ENCODE results near the gene ZNF749. TPM values are rescaled to one million over a fixed set of nuclear protein-coding genes. Genes with fewer than 3 reads are reported as not detected.

Gene ZNF749
- 13.7 to 16.8 TPM (median 15.4 TPM) in 5 replicates for total RNA-seq (2022; extraction: Qiagen RNA extraction; ENCODE audit: low read depth)

DNA sequence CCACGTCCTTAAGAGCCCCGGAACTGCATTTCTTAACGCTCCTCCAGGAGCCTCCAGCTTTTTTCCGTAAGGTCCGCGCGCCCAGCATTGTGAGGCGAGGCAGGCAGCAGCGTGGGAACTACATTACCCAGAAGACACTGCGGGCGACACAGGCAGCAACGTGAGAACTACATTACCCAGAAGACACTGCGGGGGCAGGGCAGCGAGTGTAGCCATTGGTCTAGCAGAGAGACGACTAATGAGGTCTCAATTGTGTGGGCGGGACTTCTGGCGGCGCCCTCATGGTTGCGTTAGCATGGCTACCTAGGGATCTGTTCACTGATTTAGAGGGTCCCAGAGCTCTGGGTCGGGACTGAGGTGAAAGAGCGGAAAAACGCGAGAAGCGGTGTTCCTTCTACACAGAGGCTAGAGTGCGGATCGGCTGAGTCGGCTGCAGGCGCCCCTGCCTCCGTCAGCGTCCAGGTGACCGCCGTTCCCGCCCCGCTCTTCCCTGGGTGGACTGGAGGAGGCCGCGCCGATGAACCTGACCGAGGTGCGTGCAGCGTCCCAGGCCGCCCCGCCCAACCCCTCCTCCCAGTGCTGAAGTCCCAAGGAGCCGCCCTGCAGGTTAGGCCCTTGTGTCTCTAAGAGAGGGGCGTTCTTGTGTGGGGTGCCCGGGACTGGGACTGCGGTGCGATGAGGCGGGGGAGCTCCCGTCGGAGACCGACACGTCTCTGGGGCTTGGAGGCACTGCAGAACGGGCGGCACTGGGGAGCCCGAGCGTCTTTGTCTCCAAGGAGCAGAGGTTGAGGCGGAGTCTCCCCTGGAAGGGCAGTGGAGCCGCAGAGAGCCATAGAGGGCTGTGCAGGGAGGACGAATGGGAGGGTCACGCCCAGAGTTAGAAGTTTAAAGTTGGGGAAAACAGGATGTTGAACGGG is at the start of gene ZNF749:
ZNF749 (plus strand) TSS at position 264 of the 917 bp plus-strand sequence; CDS start at position 518, 254 bp downstream.

DNA sequence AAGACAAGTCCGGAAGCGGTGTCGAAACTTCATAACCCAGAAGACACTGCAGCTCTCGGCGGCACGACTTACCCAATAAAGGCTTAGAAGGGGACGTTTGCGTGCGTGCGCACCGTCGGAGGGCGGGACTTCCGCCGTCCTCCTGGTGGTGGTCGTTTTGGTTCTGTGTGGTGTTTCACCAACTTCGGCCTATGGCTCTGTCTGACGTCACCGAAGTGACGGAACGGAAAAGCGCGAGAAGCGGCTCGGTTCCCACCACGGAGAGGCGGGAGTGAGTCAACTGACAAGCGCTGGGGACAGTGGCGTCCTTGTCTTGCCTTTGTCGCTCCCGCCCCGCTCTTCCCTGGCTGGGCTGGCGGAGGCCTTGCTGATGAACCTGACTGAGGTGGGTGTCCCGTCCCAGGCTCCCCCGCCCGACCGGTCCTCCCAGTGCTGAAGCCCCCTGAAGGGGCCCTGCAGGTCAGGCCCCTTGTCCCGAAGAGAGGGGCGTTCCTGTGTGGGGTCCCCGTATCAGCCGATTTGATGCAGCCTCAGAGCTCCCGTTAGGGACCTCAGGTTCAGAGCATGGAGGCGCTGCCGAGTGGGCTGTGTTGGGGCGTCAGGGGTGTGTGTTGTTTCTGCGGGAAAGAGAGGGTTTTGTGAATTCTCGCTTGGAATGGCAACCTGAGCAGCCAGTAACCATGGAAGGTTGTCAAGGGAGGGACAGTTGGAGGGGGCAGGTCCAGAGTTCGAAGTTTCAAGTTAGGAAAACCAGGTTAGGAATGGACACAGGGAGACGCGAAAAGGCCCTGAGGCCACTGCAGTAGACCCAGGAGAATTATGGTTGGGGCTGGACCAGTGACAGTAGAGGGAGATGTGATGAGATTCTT is 45.2 kb upstream of the ZNF749 start, which contains the start of gene ZNF548:
ZNF548 (plus strand) TSS at position 125 of the 869 bp plus-strand sequence; CDS start at position 371, 246 bp downstream.

DNA sequence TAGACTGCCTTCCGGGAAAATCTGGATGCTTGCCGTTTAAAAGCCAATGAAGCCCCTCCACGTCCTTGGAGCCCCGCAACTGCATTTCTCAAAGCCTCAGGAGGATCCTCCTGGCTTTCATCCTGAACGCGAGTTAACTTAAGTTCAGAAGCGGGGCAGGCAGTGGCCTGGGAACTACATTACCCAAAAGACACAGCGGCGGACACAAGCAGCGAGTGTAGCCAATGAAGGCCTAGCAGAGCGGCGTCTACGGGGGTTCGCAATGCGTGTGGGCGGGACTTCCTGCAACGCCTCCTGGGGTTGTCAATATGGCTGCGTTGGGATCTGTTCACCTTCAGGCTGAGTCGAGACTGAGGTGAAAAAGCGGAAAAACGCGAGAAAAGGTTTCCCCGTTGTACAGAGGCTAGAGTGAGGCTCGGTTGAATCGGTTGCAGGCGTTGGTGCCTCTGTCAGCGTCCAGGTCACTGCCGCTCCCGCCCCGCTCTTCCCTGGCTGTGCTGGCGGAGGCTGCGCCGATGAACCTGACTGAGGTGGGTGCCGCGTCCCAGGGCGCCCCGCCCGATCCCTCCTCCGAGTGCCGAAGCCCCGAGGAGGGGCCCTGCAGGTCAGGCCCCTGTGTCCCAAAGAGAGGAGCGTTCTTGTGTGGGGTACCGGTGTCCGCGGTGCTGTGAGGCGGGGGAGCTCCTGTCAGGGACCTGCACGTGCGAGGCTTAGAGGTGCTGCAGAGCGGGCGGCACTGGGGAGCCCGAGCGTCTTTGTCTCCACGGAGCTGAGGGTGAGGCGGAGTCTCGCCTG is 24.1 kb upstream of the ZNF749 start, which contains the start of gene ZNF17:
ZNF17 (plus strand) TSS at position 285 of the 795 bp plus-strand sequence. CDS start 2,455 bp downstream, outside the sequence.

DNA sequence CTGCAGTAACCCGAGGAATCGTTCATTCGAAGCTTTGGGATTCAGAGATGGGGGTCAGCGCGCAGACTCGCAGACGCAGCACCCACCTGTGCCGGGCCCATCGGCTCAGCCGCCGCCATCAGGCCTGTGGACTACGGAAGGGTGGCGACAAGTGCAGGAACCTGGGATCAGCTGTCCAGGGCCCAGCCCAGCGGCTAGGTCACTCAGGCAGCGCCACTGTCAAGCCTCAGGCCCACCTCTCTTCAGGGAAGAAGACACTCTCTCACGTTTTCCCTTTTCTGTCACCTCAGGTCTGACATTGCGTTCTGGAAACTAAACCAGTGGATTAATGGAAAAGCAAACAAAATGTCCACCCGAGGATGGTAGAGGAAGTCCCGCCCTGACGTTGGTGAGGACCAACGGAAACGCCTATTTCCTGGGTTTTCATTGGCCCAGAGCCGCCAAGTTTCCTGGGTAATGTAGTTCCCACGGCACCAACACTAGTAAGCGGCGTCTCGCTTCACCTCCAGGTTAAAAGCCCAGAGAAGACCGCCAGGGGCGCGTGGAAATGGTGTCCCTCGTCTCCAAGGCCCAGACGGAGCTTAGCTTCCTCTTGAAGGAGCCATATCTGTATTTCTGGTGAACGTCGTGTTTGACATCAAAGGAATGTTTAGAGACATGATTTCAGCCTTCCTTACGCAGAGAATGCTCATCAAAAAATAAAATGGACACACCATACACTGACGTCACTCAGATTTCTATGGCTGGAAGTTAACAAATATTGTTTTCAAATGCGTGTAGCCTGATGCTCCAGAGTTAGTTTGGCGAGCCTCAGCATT is 42.3 kb downstream of the ZNF749 start, which contains the start of gene ZNF772:
ZNF772 (minus strand) TSS at position 376 of the 818 bp plus-strand sequence; CDS start at position 119, 257 bp downstream.

DNA sequence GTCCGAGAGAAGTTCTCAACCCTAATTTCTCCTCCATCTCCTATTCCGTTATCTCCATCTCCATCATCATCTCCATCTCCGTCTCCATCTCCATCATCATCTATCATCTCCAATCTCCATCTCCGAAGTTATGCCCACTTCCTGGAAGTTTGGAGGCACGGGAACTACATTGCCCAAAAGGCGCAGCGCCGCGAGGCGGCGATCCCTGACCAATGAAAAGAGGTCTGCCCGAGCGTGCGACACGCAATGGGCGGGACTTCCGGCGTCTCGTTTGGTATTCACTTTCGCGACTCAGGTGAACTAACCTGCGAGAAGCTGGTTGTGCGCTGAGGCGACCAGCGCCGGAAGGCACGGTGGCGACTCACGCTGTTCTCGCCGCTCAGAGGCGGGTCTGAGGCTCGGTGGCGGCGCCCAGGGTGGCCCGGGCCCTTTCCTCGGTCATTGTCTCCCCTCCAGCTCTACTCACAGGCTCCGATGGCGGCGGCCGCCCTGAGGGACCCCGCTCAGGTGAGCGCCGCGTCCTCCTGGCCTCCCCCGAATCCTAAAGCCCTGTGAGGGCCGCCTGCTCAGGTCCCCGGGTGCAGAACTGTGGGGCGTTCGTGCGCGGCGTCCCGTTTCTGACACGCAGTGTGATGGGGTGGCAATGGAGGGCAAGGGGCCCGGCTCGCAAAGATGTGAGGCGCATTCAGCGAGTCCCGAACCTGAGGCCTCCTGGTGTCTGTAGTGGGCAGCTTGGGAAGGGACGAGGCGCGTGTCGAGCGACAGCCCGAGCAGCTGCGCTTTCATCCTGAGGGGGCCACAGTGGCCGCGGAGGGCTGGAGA is 52.6 kb downstream of the ZNF749 start, which contains the start of gene ZNF419:
ZNF419 (plus strand) TSS at position 274 of the 822 bp plus-strand sequence; CDS start at position 475, 201 bp downstream.

Other genes starting within 250 kb of the ZNF749 start
- gene ZNF264, start 243.8 kb upstream of the ZNF749 start, total RNA-seq (2022; extraction: Qiagen RNA extraction; ENCODE audit: low read depth) = 6.3 to 8.8 TPM (median 7.4 TPM) in 5 replicates
- 0.27 to 0.61 TPM (median 0.32 TPM) in 4 of 5 replicates, not detected in the other for gene AURKC, start 204.3 kb upstream of the ZNF749 start, total RNA-seq (2022; extraction: Qiagen RNA extraction; ENCODE audit: low read depth)
- gene ZNF805, start 194.7 kb upstream of the ZNF749 start, total RNA-seq (2022; extraction: Qiagen RNA extraction; ENCODE audit: low read depth) = 1.2 to 2.5 TPM (median 1.8 TPM) in 5 replicates
- 0.77 to 1.2 TPM (median 1.0 TPM) in 5 replicates for gene ZNF460, start 154.8 kb upstream of the ZNF749 start, total RNA-seq (2022; extraction: Qiagen RNA extraction; ENCODE audit: low read depth)
- gene ZNF543, start 114.9 kb upstream of the ZNF749 start, total RNA-seq (2022; extraction: Qiagen RNA extraction; ENCODE audit: low read depth) = 0.82 to 2.0 TPM (median 1.5 TPM) in 5 replicates
- 1.7 to 2.1 TPM (median 2.1 TPM) in 5 replicates for gene ZNF304, start 84.1 kb upstream of the ZNF749 start, total RNA-seq (2022; extraction: Qiagen RNA extraction; ENCODE audit: low read depth)
- gene TRAPPC2B, start 71.8 kb upstream of the ZNF749 start, total RNA-seq (2022; extraction: Qiagen RNA extraction; ENCODE audit: low read depth) = 14.3 to 17.8 TPM (median 15.6 TPM) in 5 replicates
- 1.4 to 2.0 TPM (median 1.6 TPM) in 5 replicates for gene ZNF547, start 71.8 kb upstream of the ZNF749 start, total RNA-seq (2022; extraction: Qiagen RNA extraction; ENCODE audit: low read depth)
- 2.9 to 4.0 TPM (median 3.5 TPM) in 5 replicates for gene ZNF548, start 45.5 kb upstream of the ZNF749 start, total RNA-seq (2022; extraction: Qiagen RNA extraction; ENCODE audit: low read depth)
- 2.9 to 6.8 TPM (median 4.8 TPM) in 5 replicates for gene ZNF17, start 24.2 kb upstream of the ZNF749 start, total RNA-seq (2022; extraction: Qiagen RNA extraction; ENCODE audit: low read depth)
- gene VN1R1, start 21.8 kb downstream of the ZNF749 start, total RNA-seq (2022; extraction: Qiagen RNA extraction; ENCODE audit: low read depth) = 0.06 to 0.13 TPM in 2 of 5 replicates, not detected in the others
- 0.83 to 1.5 TPM (median 1.2 TPM) in 5 replicates for gene ZNF772, start 42.2 kb downstream of the ZNF749 start, total RNA-seq (2022; extraction: Qiagen RNA extraction; ENCODE audit: low read depth)
- gene ZNF419, start 52.4 kb downstream of the ZNF749 start, total RNA-seq (2022; extraction: Qiagen RNA extraction; ENCODE audit: low read depth) = 4.6 to 7.6 TPM (median 6.7 TPM) in 5 replicates
- gene ZNF773, start 64.6 kb downstream of the ZNF749 start, total RNA-seq (2022; extraction: Qiagen RNA extraction; ENCODE audit: low read depth) = 4.6 to 7.1 TPM (median 4.8 TPM) in 5 replicates
- gene ZNF549, start 92.0 kb downstream of the ZNF749 start, total RNA-seq (2022; extraction: Qiagen RNA extraction; ENCODE audit: low read depth) = 1.3 to 2.0 TPM (median 1.6 TPM) in 5 replicates
- 2.1 to 4.4 TPM (median 4.2 TPM) in 5 replicates for gene ZNF550, start 124.5 kb downstream of the ZNF749 start, total RNA-seq (2022; extraction: Qiagen RNA extraction; ENCODE audit: low read depth)
- gene ZNF416, start 143.6 kb downstream of the ZNF749 start, total RNA-seq (2022; extraction: Qiagen RNA extraction; ENCODE audit: low read depth) = 4.2 to 4.9 TPM (median 4.5 TPM) in 5 replicates
- 0.06 TPM in 1 of 5 replicates, not detected in the others for gene ZIK1, start 148.8 kb downstream of the ZNF749 start, total RNA-seq (2022; extraction: Qiagen RNA extraction; ENCODE audit: low read depth)
- 4.1 to 4.8 TPM (median 4.4 TPM) in 5 replicates for gene ZNF530, start 164.6 kb downstream of the ZNF749 start, total RNA-seq (2022; extraction: Qiagen RNA extraction; ENCODE audit: low read depth)
- 5.3 to 9.1 TPM (median 8.5 TPM) in 5 replicates for gene ZNF134, start 178.9 kb downstream of the ZNF749 start, total RNA-seq (2022; extraction: Qiagen RNA extraction; ENCODE audit: low read depth)
- 5.4 to 6.4 TPM (median 6.0 TPM) in 5 replicates for gene ZNF211, start 197.8 kb downstream of the ZNF749 start, total RNA-seq (2022; extraction: Qiagen RNA extraction; ENCODE audit: low read depth)
- gene ZSCAN4, start 233.6 kb downstream of the ZNF749 start, total RNA-seq (2022; extraction: Qiagen RNA extraction; ENCODE audit: low read depth) = not detected in 5 replicates
- 5.4 to 6.2 TPM (median 6.0 TPM) in 5 replicates for gene ZNF551, start 246.7 kb downstream of the ZNF749 start, total RNA-seq (2022; extraction: Qiagen RNA extraction; ENCODE audit: low read depth)